C4-2B (cell line): ENCODE measurements around the gene PODXL.

Source experiments
- CTCF ChIP-seq: fragments of 450-650 bp; conservative IDR thresholded peaks from 2 replicates; pipeline ENCODE4 v1.5.1; 2017; ENCODE audit warnings: mild to moderate bottlenecking
- ZFX ChIP-seq: fragments of 450-650 bp; IDR thresholded peaks from 2 replicates; pipeline ENCODE4 v1.6.1; 2017

GRCh38 chr7:131604841-131605279 is 48.4 kb upstream of the PODXL start:
- TF ChIP-seq CTCF (no peak), ZFX (no peak)
